Activated CD8-positive, alpha-beta memory T cell treated with anti-CD3 and anti-CD28 coated beads, Interleukin-2, amount 50 U/mL, for 4 hours (primary cell): Measurements from ENCODE around the gene TBX10.
A peak's percentile ranks its signal among the peaks of the same experiment; 100 is the strongest.
"Not testable (repeated sequence)": the region's sequence is repeated elsewhere in the genome, so short reads cannot be mapped to it uniquely, and the experiment has no call there.

Experiments
- DNase-seq: peaks from one replicate; pipeline ENCODE4 v3.0.0-alpha.2; 2020

TBX10 gene

GRCh38 chr11:67663532-67664212, 24.1 kb upstream of the TBX10 start:
- no peak for DNase-seq

GRCh38 chr11:67662835-67663531, 23.4 kb upstream of the TBX10 start:
- DNase-seq: no peak

DNA sequence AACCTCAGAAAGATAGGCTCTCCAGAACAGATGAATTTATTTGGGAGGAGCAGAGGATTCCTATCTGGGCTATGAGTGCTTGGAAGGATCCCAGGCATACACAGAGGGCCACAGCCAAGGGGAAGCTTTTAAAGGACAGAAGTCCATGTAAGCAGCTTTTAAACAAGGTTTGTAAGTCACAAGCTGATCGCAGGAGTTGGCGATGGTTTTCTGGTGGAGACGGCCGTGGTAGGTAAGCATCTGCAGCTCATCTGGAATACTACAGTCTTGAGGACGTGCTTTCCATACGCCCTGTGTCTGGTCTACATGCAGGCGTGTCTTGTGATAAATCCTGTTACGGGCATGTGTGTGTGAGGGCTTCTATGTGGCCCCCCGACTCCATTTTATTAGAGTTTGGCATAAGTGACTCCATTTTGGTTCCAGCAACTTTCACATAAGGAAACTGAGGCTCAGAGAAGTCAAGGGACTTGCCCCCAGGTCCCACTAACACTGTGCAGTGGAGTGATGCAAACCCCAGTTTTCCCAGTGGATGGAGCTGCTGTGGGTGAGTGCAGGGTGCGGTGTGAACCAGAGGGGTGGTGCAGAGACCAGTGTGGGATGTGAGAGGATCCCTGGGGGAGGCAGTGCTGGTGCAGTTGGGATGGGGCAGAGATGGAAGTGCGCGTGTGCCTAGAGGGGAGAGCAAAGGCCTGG, 22.7 kb upstream of the TBX10 start:
- DNase-seq: no peak

DNA sequence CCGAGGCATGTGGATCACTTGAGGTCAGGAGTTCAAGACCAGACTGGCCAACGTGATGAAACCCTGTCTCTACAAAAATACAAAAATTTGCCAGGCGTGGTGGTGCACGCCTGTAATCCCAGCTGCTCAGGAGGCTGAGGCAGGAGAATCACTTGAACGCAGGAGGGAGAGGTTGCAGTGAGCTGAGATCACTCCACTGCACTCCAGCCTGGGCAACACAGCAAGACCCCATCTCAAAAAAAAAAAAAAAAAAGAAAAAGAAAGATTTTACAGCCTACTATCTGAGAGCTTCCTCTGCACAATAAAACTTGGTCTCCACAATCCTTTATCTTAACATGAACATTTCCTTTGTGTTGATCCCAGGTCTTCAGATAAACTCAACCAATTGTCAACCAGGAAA, 21.2 kb upstream of the TBX10 start:
- DNase-seq: not testable (repeated sequence)

- not testable (repeated sequence) for DNase-seq
Measured at GRCh38 chr11:67659651-67660165, 20.1 kb upstream of the TBX10 start.

DNA sequence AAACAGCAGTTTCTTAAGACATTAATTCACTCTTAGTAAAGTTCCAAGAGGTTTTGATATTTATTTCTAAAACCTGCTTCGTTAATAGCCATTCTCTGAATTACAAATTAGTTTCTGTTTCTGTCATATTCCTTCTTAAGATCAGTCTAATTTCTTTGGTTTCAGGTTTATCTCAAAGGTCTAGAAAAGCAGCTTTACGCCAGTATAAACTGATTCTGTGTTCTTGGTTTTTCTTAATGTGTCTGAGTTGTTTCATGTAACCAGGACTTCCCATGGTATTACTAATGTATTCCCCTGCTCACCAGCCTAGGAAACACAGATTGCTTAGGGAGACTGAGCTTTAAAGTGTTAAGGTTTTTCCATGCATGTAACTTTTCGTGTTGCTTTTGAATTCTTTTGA, 17.7 kb upstream of the TBX10 start:
- DNase-seq: no peak

DNA sequence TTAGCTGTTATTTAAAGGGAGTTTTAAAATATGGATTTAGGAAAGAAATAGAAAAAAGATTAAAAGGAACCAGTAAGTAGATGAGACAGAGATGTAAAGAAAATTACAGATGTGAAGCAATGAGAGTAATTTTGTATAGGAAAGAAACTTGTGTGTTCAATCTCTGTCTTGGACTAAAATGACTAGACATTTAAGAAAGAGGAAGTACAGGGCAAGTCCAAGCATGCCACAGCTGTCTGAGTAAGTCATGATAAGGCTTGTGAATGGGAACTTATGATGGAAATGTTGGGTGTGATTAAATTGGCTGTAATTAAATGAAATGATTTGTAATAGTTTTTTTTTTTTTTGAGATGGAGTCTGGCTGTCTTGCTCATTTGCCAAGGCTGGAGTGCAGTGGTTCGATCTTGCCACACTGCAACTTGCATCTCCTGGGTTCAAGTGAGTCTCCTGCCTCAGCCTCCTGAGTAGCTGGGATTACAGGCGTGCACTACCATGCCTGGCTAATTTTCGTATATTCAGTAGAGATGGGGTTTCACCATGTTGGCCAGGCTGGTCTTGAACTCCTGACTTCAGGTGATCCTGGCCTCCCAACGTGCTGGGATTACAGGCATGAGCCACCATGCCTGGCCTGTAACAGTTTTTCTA, 16.8 kb upstream of the TBX10 start:
- no peak for DNase-seq

DNA sequence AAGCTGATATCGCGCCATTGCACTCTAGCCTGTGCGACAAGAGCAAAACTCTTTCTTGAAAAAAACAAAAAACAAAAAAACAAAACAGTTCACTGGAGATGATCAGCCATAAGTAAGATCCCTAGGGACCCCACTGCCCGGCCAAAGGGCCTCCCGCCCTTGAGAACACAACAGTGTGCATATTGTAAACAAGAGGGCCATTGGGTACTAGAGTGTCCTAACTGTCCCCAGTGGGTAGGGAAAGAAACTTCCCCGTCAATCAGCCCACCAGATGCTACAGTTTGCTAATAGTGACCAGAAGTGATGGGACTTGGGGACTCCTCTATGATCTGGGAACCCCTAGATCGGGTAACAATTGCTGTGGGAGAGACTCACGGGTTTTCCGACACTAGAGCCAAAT, 14.7 kb upstream of the TBX10 start:
- DNase-seq: no peak

DNA sequence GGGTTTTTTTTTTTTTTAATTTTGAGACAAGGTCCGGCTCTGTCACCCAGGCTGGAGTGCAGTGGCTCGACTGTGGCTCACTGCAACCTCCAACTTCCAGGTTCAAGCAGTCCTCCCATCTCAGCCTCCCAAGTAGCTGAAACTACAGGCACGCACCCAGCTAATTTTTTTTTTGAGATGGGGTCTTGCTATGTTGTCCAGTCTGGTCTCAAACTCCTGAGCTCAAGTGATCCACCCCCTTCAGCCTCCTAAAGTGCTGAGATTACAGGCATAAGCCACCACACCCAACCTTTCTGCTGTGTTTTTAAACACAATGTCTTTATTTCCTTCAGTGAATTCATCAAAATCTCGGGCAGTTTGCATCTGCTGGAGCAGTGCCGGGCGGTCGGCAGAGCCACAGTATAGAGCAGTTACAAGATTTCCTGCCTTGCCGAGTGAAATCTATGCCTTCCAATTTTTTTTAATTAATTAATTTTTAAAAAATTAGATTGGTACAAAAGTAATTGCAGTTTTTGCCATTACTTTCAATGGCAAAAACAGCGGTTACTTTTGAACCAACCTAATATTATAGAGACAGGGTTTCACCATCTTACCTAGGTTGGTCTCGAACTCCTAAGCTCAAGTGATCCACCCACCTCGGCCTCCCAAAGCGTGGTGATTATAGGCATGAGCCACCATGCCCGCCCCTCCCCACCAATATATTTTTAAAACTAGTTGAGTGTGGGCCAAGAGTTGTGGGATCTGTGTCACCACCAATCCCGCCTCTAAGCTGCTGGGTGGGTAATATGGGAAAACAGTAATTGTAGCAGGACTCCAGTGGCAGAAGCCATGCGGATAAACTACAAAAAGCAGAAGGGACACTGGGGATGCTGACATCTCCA, 13.6 kb upstream of the TBX10 start:
- no peak for DNase-seq

DNA sequence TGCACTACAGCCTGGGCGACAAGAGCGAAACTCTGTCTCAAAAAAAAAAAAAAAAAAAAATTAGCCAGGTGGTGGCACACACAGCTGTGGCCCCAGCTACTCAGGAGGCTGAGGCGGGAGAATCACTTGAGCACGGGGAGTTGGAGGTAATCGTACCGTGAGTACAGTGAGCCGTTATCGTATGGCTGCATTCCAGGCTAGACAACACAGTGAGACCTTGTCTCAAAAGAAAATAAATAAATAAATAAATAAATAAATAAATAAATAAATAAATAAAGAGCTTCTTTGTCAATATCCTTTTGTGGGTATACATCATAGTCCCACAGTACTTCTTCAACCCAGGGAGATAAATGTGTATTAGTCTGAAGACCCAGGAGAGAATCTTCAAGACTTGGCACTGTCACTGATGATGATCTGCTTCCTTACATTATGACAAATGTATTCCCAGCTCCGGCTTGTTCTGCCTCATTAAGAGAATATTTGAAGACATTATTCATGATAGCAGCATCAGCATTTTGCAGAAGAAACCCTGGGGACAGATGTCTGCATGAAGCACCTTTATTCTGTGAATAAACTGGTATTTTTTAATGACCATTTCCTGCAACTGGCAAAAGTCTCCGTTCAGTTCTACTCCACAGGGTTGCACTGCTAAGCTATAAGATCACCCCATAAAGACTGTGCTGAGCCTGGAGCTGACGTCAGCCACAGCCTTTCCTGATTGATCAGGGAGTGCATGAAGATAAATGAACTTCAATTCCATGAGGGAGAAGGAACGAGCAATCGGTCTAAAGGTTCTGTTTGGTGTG, 12.6 kb upstream of the TBX10 start:
- no peak for DNase-seq

DNA sequence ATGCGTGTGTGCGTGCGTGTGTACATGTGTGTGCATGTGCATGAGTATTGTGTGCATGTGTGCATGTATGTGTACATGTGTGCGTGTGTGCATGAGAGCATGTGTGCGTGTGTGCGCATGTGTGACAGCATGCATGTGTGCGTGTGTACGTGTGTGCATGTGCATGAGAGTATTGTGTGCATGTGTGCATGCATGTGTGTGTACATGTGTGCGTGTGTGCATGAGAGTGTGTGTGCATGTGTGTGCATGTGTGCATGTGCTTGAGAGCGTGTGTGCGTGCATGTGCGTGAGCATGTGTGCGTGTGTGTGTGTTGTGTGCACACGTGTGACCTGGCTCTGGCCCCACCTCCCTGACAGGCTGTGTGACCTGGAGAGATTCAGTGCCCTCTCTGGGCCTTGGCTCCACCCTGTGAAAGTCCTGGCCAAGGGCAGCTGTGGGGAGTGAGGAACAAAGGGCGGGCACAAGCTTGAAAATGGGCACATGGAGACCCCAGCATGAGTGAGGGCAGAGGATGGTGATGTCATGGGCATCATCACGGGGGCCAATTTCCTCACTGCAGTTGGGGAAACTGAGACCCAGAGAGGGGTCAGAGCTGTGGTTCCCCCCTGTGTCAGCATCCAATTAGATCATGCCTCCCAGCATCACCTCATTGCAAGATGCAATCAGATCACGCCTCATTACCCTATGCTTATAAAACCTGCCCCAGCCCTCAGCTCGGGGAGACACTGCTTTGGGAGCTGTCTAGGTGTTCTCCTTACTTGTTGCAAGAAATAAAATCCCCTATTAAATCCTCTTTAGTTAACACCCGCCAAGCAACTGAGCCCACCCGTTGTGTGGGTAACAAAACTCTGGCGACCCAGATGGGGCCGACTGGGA, 10.3 kb upstream of the TBX10 start:
- no peak for DNase-seq

DNA sequence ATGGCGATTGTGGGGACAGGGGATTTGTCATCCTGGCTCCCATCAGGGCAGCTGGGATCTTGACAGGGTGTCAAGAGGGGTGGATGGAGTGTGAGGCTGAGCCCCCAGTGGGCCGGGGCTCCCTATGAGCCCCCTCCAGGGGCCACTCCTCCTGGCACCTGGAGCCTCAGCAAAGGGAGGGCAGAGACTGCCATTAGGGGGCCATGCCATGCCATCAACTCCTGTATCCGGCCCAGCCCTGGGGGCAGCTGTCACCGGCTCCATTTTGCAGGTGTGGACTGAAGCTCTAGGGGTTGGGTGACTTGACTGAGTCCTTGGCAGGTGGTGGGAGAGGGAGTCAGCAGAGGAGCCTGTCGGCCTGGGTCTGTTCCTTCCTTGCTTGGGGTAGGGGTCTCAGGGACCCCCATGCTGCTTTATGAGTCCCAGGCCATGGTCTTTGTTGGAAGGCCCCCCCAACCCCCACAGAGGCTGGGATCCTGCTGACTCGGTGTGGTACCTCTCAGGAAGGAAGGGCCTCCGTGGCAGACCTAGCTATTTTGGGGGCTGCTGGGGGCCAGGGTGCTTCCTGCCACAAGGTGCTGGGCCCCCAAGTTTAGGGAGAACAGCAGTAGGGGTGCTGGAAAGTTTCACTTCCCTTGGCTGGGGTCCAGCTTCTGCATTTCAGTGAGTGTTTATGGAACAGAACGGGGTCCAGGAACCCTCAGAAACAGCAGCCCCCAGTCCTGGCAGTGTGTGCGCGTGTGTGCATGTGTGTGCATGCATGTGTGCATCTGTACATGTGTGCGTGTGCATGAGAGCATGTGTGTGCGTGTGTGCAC, 9.4 kb upstream of the TBX10 start:
- no peak for DNase-seq

DNA sequence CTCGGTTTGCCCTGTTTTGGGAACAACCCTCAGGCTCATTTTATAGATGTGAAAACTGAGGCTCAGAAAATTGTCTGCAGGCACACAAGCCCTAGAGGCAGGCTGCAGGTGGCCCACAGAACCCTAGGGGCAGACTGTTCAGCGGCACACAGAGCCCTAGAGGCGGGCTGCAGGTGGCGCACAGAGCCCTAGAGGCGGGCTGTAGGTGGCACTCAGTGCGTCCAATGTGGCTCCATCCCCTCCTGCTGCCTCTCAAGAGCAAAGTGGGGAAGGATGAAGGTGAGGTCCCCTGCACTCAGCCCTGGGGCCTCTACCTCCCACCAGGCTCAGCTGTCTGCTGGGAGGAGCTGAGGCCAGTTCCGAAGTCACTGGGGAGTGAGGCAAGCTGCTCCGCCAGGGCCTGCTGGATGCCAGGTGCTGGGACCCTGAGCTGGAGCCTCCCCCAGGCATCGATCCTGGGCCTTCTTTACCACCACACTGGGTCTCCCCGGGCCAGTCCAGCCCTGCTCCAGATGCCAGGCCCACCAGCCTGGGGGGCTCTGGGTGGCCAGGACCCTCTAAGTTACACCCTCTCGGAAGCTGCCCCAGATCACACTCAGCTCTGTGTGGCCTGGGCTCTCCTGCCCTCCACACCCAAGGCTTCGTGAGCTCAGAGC, 8.7 kb upstream of the TBX10 start:
- peak; percentile 54 for DNase-seq

GRCh38 chr11:67647471-67647870, 7.9 kb upstream of the TBX10 start:
- DNase-seq: no peak

- peak; percentile 28 for DNase-seq
Measured at GRCh38 chr11:67646535-67647336, 7.2 kb upstream of the TBX10 start.

- no peak for DNase-seq
Measured at GRCh38 chr11:67645521-67646461, 6.2 kb upstream of the TBX10 start.
